Stimulated activated CD8-positive, alpha-beta memory T cell treated with anti-CD3 and anti-CD28 coated beads, Interleukin-15, amount 100 ng/mL, for 24 hours (primary cell): Measurements from ENCODE around the gene ADARB2.

Experiments used
- DNase-seq: peaks from one replicate; pipeline ENCODE4 v3.0.0-alpha.2; 2020; ENCODE audit warnings: low read depth

Gene ADARB2

DNA sequence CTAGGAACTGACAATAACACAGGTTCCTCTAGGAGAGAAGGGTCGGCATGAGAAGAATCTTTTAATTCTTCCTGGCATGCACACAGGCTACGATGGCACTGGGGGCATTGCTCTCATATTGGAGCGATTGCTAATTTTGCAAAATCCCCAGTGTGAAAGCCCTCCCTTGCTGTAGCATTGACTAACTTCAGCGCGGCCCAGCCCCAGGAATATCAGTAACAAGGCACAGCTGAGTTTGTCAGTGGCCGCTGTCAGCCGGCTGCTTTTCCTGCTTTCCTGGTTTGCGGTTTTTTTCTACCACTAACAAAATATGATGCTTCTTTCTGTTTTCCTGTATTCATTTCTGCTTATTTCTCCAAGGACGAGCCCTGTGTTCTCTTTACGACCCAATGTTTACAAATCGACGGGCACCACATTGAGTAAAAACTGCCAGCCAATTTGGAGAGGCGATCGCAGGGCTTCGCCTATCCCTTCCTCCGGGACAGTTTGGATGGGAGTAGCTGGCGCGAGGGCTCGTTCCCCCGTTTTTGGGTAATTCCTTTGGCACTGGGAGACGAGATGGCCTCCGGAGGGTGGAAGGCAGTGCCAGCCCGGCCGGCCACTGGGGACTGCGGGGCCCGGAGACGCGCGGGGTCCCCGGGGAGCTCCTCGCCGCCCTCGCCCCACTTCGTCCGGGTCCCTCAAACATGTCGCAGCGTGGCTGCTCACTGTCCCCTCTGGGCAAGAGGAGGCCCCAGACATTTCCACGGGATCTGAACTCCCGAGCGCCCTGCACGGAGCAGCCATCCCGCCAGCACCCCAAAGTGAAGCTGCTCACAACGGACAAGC is 967 bp downstream of the ADARB2 start:
- no peak for DNase-seq

GRCh38 chr10:1735562-1735961 is 1.8 kb downstream of the ADARB2 start:
- no peak for DNase-seq

DNA sequence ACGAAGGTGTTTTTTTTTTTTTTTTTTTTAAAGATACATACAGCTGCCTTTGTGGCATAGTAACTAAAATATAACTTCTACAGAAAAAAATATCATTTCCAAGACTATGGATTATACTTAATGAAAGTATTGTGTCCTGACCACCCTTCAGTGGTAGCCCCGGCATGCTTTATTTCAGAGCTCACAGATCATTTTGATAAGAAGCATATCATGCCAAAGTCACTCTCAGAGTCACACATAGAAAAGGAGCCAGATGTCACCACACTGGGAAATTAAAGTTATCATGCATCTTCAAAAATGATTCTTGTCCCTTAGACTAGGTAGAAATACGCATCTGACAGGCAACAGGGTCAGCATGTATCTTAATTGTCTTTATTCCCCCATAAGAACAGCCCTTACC is 3.0 kb downstream of the ADARB2 start:
- DNase-seq = no peak

DNA sequence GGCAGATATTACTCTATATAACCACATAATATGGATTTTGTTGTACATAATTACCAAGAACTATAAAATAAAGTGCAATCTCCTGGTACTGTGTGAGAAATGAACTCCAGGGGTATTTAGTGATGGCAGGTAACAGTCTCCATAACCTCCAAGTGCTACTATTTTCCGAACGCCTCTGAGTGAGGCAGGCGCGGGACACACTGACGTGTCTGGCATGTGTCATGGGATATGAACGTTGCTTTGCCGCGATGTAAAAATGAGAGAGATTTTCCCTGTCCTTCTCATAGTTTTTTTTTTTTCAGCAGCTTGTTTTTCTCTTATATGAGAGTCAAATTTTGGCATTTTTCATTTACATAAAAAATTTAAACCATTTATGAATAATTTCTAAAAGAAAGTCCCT is 3.6 kb downstream of the ADARB2 start:
- DNase-seq = no peak

- no peak for DNase-seq
These were observed 4.7 kb downstream of the ADARB2 start for GRCh38 chr10:1732564-1732996.

DNA sequence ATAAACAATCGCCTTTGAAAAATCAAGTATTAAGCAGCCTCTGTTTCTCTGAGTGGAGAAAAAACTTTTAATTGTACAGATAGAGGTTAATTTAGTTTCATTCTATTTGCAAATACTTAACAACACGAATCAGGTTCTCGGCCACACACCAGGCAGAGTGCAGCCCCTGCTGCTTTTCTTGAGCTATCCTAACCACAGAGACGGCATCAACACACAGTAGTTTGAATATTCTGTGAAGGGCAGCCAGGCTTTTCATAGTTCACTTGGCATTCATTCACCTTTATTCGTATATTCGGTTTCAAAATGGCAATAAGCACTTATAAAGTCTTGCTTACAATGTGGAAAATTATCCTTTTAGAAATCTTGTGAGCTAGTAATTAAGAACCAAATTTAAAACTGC is 5.7 kb downstream of the ADARB2 start:
- DNase-seq = no peak

DNA sequence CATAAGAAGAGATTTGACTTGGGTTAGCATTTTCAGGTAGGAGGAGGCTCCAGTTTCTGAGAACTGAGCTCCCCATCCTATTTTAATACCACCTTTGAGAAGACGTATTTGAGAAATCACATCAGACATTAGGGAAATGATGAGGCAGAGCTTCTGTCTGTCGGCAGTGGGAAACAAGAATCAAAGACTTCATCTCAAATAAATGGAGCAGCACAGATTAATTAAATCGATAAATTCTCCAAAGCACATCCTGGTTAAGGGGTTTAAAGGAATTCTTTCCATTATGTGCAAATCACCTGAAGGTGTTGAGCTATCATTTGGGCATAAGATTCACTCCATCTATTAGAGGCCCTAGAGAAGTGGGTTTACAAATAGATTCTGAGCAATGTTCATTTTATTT is 7.6 kb downstream of the ADARB2 start:
- no peak for DNase-seq

DNA sequence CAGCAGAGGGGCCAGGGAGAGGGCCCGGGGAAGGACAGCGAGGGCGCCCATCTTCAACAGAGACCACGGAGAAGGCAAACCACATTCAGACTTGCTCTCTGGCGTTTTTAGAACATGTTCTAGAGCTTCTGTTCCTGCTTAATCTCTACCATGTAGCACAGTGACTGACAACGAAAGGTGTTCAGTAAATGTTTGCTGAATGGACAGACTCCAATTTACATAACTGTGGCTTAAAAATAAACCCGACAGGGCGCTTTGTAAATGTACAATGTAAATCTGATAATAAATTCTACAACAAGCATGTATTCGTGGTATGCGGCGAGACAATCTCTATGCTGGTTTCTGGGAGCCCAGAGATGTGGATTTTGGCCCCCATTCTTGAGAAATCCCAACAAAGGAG is 10.5 kb downstream of the ADARB2 start:
- no peak for DNase-seq

- no peak for DNase-seq
These were observed 12.3 kb downstream of the ADARB2 start for GRCh38 chr10:1724921-1725488.

DNA sequence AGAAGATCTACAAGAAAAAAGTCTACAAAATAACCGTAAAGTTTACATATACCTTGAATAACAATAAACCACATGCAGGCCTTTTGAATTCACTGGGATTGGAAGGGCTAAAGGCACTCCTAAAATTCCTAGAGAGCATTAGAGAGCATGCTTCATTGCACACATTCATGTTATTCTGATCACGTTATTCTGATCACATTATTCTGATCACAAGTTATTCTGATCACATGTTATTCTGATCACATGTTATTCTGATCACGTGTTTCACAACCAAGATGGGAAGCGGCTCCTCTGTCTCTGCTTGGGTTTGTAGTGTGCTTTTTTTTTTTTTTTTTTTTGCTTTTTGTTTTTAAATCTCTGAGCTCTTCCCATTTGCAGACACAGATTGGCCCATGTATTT is 20.5 kb downstream of the ADARB2 start:
- DNase-seq = no peak

- DNase-seq = no peak
These were observed 21.5 kb downstream of the ADARB2 start for GRCh38 chr10:1715821-1716220.

- DNase-seq = no peak
These were observed 24.2 kb downstream of the ADARB2 start for GRCh38 chr10:1712944-1713671.

- no peak for DNase-seq
These were observed 25.0 kb downstream of the ADARB2 start for GRCh38 chr10:1712314-1712713.

GRCh38 chr10:1709161-1709560 is 28.2 kb downstream of the ADARB2 start:
- DNase-seq = no peak

- no peak for DNase-seq
These were observed 28.6 kb downstream of the ADARB2 start for GRCh38 chr10:1708746-1709145.

GRCh38 chr10:1706711-1707110 is 30.6 kb downstream of the ADARB2 start:
- no peak for DNase-seq

- no peak for DNase-seq
These were observed 31.1 kb downstream of the ADARB2 start for GRCh38 chr10:1706256-1706655.

DNA sequence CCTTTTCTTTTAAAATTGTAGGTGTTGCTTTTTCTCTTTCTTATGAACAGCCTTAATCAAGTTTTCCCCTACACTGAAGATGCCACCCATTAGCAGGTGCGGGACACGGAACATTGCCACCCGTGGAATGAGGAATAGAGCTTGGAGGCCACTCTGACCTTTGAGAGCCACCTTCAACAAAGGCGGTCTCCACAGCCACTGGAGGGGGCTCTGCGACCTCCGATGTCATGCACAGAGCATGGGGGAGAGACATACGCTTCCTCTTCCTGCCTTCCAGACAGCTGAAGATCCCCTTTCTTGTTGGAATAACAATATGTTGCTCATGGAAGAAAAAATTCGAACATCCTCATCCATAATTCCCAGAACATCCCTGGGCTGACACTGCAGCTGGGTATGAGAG is 39.1 kb downstream of the ADARB2 start:
- DNase-seq = no peak

GRCh38 chr10:1696106-1696505 is 41.2 kb downstream of the ADARB2 start:
- no peak for DNase-seq

DNA sequence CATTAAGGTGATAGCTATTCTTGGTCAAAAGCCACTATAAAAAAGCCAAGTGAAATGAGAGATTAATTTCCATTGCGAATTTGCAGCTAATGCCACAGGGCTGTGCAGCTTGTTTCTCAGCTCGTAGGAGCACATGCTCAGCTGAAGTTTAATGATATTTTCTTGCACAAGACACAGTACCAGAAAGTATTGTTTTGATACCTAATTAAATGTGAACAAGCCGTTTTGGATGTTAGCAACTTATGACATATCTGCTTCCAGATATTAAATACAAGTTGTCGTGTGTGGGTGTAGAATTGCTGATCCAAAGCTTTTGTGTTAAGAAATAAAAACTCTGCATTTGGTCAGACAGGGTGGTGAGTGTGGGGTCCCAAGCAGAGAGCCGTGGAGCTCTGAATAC is 47.2 kb downstream of the ADARB2 start:
- no peak for DNase-seq

DNA sequence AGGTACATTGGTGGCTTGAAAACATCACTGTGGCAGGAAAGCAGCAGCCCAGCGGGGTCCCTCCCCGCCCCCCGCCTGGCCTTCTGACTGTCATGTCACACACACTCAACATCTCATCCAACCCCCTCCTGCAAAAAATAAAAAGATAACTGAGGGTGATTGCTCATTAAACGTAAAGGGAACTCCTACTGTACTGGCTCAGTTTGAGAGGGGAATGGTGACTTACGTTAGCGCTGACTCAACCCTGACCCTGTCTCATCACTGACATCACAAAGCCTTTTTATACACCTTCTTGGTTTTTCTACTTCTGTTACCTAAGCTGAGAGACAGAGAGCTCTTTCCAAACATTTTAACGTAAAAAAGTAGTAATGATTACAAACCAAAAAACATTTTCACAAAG is 48.8 kb downstream of the ADARB2 start:
- no peak for DNase-seq

DNA sequence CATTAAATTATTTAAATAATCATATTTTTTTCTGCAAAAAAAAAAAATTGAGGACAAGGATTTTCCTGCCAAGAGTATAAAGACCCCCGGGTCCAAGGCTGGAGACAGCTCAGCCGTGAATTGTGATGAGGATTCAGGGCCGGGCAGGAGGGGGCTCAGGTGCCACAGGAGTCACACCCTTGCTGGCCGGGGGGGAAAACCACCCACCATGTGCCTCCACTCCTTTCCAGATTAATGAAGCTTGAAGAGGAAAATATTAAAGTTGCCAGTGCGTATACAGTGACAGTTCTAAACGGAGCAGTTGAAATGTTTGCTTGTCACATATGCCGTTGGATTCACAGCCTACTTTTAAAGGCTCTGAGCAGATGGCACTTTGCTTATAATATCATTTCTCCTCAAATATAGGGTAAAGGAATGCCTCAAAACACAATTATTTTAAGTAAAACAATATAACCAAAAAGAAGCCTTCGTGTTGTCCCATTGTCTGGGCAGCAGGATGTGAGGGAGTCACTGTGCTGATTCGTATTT is 49.6 kb downstream of the ADARB2 start:
- DNase-seq = no peak

DNA sequence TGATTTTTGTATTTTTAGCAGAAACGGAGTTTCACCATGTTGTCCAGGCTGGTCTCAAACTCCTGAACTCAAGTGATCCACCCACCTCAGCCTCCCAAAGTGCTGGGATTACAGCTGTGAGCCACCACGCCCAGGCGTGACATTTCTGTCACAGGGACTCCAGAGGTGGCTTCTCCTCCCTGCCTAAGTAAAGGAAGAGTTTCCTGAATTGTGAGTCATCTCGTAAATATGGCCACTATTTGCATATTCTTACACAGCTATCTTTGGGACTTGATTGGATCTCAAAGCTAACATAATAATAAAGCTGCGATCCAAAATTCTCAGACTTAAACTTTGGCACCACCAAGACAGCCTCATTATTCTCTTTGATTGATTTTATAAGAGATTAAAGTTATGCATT is 50.1 kb downstream of the ADARB2 start:
- no peak for DNase-seq
